IMR-90 (cell line): ENCODE measurements around the gene PLA2G2C. TPM values are rescaled to one million over a fixed set of nuclear protein-coding genes. Genes with fewer than 3 reads are reported as not detected.

Experiments
- ATAC-seq: fragments of 200-7000 bp; cut with Tn5 transposase; 2 replicates; pipeline ENCODE4 v1.9.1; 2020; ENCODE audit warnings: low read depth, mild to moderate bottlenecking, moderate library complexity
- BruUV-seq: library from RNA; stranded (reverse); fragments of 400-500 nt; replicated peaks from 2 replicates; lab custom pipeline; 2021; lab: Mats Ljungman, UMichigan
- CTCF ChIA-PET: fragments of 300-600 bp; formaldehyde crosslinking; extraction: SDS; loops from one replicate; lab custom pipeline; 2021; ENCODE audit warnings: antibody characterized with exemption; lab: Yijun Ruan, JAX
- POLR2A ChIA-PET: fragments of 300-600 bp; sonication (Branson Sonifier 250); formaldehyde crosslinking; loops from one replicate; lab custom pipeline; 2022; ENCODE audit warnings: antibody characterized with exemption; ENCODE audit not compliant: unreplicated experiment; lab: Charles Lee
- DNase-seq: peaks from one replicate; pipeline ENCODE4 v3.0.0; 2013
- H2AFZ ChIP-seq: replicated peaks from 2 replicates; pipeline ENCODE3; 2013; ENCODE audit warnings: low read length, mild to moderate bottlenecking; ENCODE audit not compliant: poor library complexity
- H2AK5ac ChIP-seq: 2 replicates; pipeline ENCODE4 v1.6.1; 2013; ENCODE audit warnings: low read depth, low read length, inconsistent platforms
- H2AK9ac ChIP-seq: replicated peaks from 2 replicates; pipeline ENCODE3; 2013; ENCODE audit warnings: mild to moderate bottlenecking, low read depth, low read length, moderate library complexity; ENCODE audit not compliant: poor library complexity
- H2BK120ac ChIP-seq: 2 replicates; pipeline ENCODE4 v1.6.1; 2013; ENCODE audit warnings: low read depth, low read length, inconsistent platforms
- H2BK15ac ChIP-seq: 3 replicates; pipeline ENCODE4 v1.6.1; 2013; ENCODE audit warnings: low read depth, low read length, inconsistent platforms
- H2BK20ac ChIP-seq: 2 replicates; pipeline ENCODE4 v1.6.1; 2013; ENCODE audit warnings: low read depth, mild to moderate bottlenecking, inconsistent platforms, low read length, moderate library complexity
- H2BK5ac ChIP-seq: 2 replicates; pipeline ENCODE4 v1.6.1; 2013; ENCODE audit warnings: mild to moderate bottlenecking, low read depth, low read length, inconsistent platforms; ENCODE audit not compliant: poor library complexity, severe bottlenecking
- H3K14ac ChIP-seq: replicated peaks from 2 replicates; pipeline ENCODE4 v1.6.1; 2013; ENCODE audit warnings: low read depth, low read length, inconsistent platforms
- H3K18ac ChIP-seq: 2 replicates; pipeline ENCODE4 v1.6.1; 2013; ENCODE audit warnings: low read depth, low read length, control low read depth
- H3K23ac ChIP-seq: 2 replicates; pipeline ENCODE4 v1.6.1; 2013; ENCODE audit warnings: low read depth, low read length, inconsistent platforms
- H3K27ac ChIP-seq: 2 replicates; pipeline ENCODE4 v1.5.1; 2013; ENCODE audit warnings: mild to moderate bottlenecking, control low read depth, low read length; ENCODE audit not compliant: insufficient read depth
- H3K27me3 ChIP-seq: 2 replicates; pipeline ENCODE4 v1.6.1; 2013; ENCODE audit warnings: low read length; ENCODE audit not compliant: control insufficient read depth, insufficient read depth
- H3K36me3 ChIP-seq: 2 replicates; pipeline ENCODE4 v1.6.1; 2013; ENCODE audit warnings: low read length, mixed read lengths; ENCODE audit not compliant: control insufficient read depth, insufficient read depth
- H3K4ac ChIP-seq: 2 replicates; pipeline ENCODE4 v1.6.1; 2013; ENCODE audit warnings: low read depth, low read length, inconsistent platforms
- H3K4me1 ChIP-seq: 2 replicates; pipeline ENCODE4 v1.6.1; 2013; ENCODE audit warnings: low read length, mixed read lengths; ENCODE audit not compliant: control insufficient read depth, insufficient read depth
- H3K4me2 ChIP-seq: 2 replicates; pipeline ENCODE4 v1.6.1; 2013; ENCODE audit warnings: low read depth, mild to moderate bottlenecking, control low read depth, low read length, moderate library complexity
- H3K4me3 ChIP-seq: 2 replicates; pipeline ENCODE4 v1.5.1; 2013; ENCODE audit warnings: low read depth, mild to moderate bottlenecking, control low read depth, low read length, moderate library complexity; ENCODE audit not compliant: insufficient read depth
- H3K56ac ChIP-seq: 2 replicates; pipeline ENCODE4 v1.6.1; 2013; ENCODE audit warnings: low read length, inconsistent platforms; ENCODE audit not compliant: insufficient read depth; ENCODE audit errors: extremely low read depth
- H3K79me1 ChIP-seq, 2 experiments: 2 replicates each; pipeline ENCODE4 v1.6.1; 2013; ENCODE audit warnings: low read length in 2 of 2, inconsistent platforms in 1 of 2, low read depth in 1 of 2
- H3K9ac ChIP-seq: 2 replicates; pipeline ENCODE4 v1.6.1; 2013; ENCODE audit warnings: low read depth, low read length, control low read depth
- H3K9me1 ChIP-seq: 2 replicates; pipeline ENCODE4 v1.6.1; 2013; ENCODE audit warnings: low read length, inconsistent platforms; ENCODE audit not compliant: insufficient read depth
- H3K9me3 ChIP-seq: 2 replicates; pipeline ENCODE4 v1.6.1; 2013; ENCODE audit warnings: low read length; ENCODE audit not compliant: control insufficient read depth, insufficient read depth
- H4K20me1 ChIP-seq: 2 replicates; pipeline ENCODE4 v1.6.1; 2013; ENCODE audit warnings: low read length, inconsistent platforms; ENCODE audit not compliant: insufficient read depth
- H4K5ac ChIP-seq: 2 replicates; pipeline ENCODE4 v1.6.1; 2013; ENCODE audit warnings: mild to moderate bottlenecking, low read depth, low read length, control low read depth
- H4K8ac ChIP-seq, 2 experiments: 2 replicates each; pipeline ENCODE4 v1.6.1; 2013; ENCODE audit warnings: low read depth in 2 of 2, low read length in 2 of 2, control low read depth in 1 of 2, inconsistent platforms in 1 of 2
- H4K91ac ChIP-seq: 2 replicates; pipeline ENCODE4 v1.6.1; 2013; ENCODE audit warnings: low read depth, low read length, inconsistent platforms; ENCODE audit not compliant: insufficient read depth
- BHLHE40 ChIP-seq: fragments of 150-350 bp; IDR thresholded peaks from 2 replicates; pipeline ENCODE4 v1.6.1; 2016; ENCODE audit warnings: mild to moderate bottlenecking, low read depth, low read length
- CEBPB ChIP-seq: IDR thresholded peaks from 2 replicates; pipeline ENCODE4 v1.6.1; 2012; ENCODE audit warnings: low read depth, low read length, improper control_type of control experiment
- CHD1 ChIP-seq: IDR thresholded peaks from 2 replicates; pipeline ENCODE4 v1.6.1; 2012; ENCODE audit warnings: low read depth, low read length, improper control_type of control experiment
- ELK1 ChIP-seq: fragments of 150-350 bp; IDR thresholded peaks from 2 replicates; pipeline ENCODE4 v1.6.1; 2016; ENCODE audit warnings: low read depth, mild to moderate bottlenecking, low read length, moderate library complexity, borderline replicate concordance
- FOS ChIP-seq: fragments of 150-350 bp; IDR thresholded peaks from 2 replicates; pipeline ENCODE4 v1.6.1; 2016; ENCODE audit warnings: low read depth, low read length
- MAFK ChIP-seq: IDR thresholded peaks from 2 replicates; pipeline ENCODE4 v1.6.1; 2012; ENCODE audit warnings: low read depth, low read length, improper control_type of control experiment
- MAZ ChIP-seq: IDR thresholded peaks from 2 replicates; pipeline ENCODE4 v1.6.1; 2012; ENCODE audit warnings: low read depth, mild to moderate bottlenecking, low read length, improper control_type of control experiment, moderate library complexity, borderline replicate concordance
- MXI1 ChIP-seq: IDR thresholded peaks from 2 replicates; pipeline ENCODE4 v1.6.1; 2012; ENCODE audit warnings: low read depth, mild to moderate bottlenecking, low read length, moderate library complexity, borderline replicate concordance
- NFE2L2 ChIP-seq: fragments of 150-350 bp; IDR thresholded peaks from 2 replicates; pipeline ENCODE4 v1.6.1; 2016; ENCODE audit warnings: low read depth, mild to moderate bottlenecking, low read length
- POLR2A ChIP-seq: IDR thresholded peaks from 2 replicates; pipeline ENCODE4 v1.6.1; 2012; ENCODE audit warnings: mild to moderate bottlenecking, low read depth, low read length
- RAD21 ChIP-seq: IDR thresholded peaks from 2 replicates; pipeline ENCODE4 v1.6.1; 2012; ENCODE audit warnings: low read length, improper control_type of control experiment
- RFX5 ChIP-seq: IDR thresholded peaks from 2 replicates; pipeline ENCODE4 v1.8.0; 2012; ENCODE audit warnings: low read depth, mild to moderate bottlenecking, low read length, moderate library complexity
- USF2 ChIP-seq: fragments of 150-350 bp; IDR thresholded peaks from 2 replicates; pipeline ENCODE4 v1.6.1; 2017; ENCODE audit warnings: mild to moderate bottlenecking, antibody characterized with exemption, low read length, low read depth
- WGBS, 2 experiments: methylation state at CpG; one replicate each; pipeline versions ENCODE4 v1.1.5 to v1.1.7; 2013; ENCODE audit warnings: missing lambda C conversion rate in 2 of 2; ENCODE audit not compliant: insufficient read length in 1 of 2; ENCODE audit errors: extremely low coverage in 2 of 2; 5-methylcytosine and 5-hydroxymethylcytosine counted together
- dilution Hi-C: fragments of 300-500 bp; cut with HindIII; formaldehyde crosslinking; loops from one replicate; pipeline ENCODE4 v1.14.3; 2018; ENCODE audit warnings: low sequenced_read_pairs; ENCODE audit not compliant: unreplicated experiment
- in situ Hi-C: fragments of 300-500 bp; cut with MboI; formaldehyde crosslinking; loops from 3 replicates; pipeline ENCODE4 v1.14.3; 2019; ENCODE audit warnings: low sequenced_read_pairs, inconsistent platforms, mixed read lengths
- intact Hi-C: fragments of 100-400 bp; cut with micrococcal nuclease; formaldehyde crosslinking; loops from 2 replicates; pipeline ENCODE4 v1.10.0; 2022
- polyA plus RNA-seq, 3 experiments: library from polyadenylated mRNA; depleted of rRNA; stranded (reverse); fragments of >200 nt; gene quantifications; 2 replicates each; pipeline ENCODE4 v1.2.3, GENCODE V29; 2012; ENCODE audit warnings: low replicate concordance in 1 of 3
- total RNA-seq: library from RNA; depleted of rRNA; stranded (reverse); fragments of >200 nt; gene quantifications from 2 replicates; pipeline ENCODE4 v1.2.3, GENCODE V29; 2012

PLA2G2C gene
- total and polyA plus RNA-seq, 2 of the 4 experiments (the other 2 are of a cell fraction), result not detected

- H2BK15ac ChIP-seq, result no peak overlapping the region
- no peaks in the 10 kb centered on the region for H3K79me1 ChIP-seq
- H2BK120ac ChIP-seq, result no peak overlapping the region
- H3K18ac ChIP-seq, result no peak overlapping the region
- ATAC-seq (no peak), DNase-seq (no peak)
- intact Hi-C loops, result no loop called here
- H3K36me3 ChIP-seq, result no peaks in the 10 kb centered on the region
- no peak overlapping the region for H4K8ac ChIP-seq
- H3K4me2 ChIP-seq, result no peak overlapping the region
- ChIA-PET POLR2A (interaction anchor here (0.6 kb wide), 1 partner anchor 166 kb away, joined by 6 read pairs; no protein-coding TSS in a partner anchor), CTCF (no interaction called here)
- H2AK9ac ChIP-seq, result no peak overlapping the region
- no peak overlapping the region for H2BK5ac ChIP-seq
- no peak overlapping the region for H3K27ac ChIP-seq
- H3K56ac ChIP-seq, result no peak overlapping the region
- H2BK20ac ChIP-seq, result no peak overlapping the region
- peaks cover 3% of the 10 kb centered on the region; the same call in 1 of the 2 replicates for H3K9me1 ChIP-seq
- in situ Hi-C loops, result no loop called here
- H3K4me3 ChIP-seq, result no peak overlapping the region
- no peak overlapping the region for H3K9ac ChIP-seq
- peaks cover 42% of the 10 kb centered on the region for H3K27me3 ChIP-seq
- no peak overlapping the region for H2AK5ac ChIP-seq
- H4K91ac ChIP-seq, result no peak overlapping the region
- H2AFZ ChIP-seq, result no peak overlapping the region
- no peaks in the 10 kb centered on the region for H4K20me1 ChIP-seq
- WGBS, 2 experiments, result no CpG with 5 or more reads among the region's 7 CpGs
- BruUV-seq, result no TSS peak
- dilution Hi-C loops, result no loop called here
- H3K14ac ChIP-seq, result no peak overlapping the region
- no peaks in the 10 kb centered on the region for H3K9me3 ChIP-seq
- no peak overlapping the region for H4K5ac ChIP-seq
- H3K4me1 ChIP-seq, result no peaks in the 10 kb centered on the region
- no peak overlapping the region for H3K4ac ChIP-seq
- TF ChIP-seq RAD21 (no peak), MAFK (no peak), CEBPB (no peak), FOS (no peak), RFX5 (no peak), MXI1 (no peak), USF2 (no peak), MAZ (no peak), ELK1 (no peak), POLR2A (no peak), NFE2L2 (no peak), BHLHE40 (no peak), CHD1 (no peak)
- no peak overlapping the region for H3K23ac ChIP-seq
Measured at GRCh38 chr1:20198918-20199317, 12.6 kb upstream of the PLA2G2C start.
